ENCODE data around the gene FITM1.

Gene FITM1

GRCh38 chr14:24108336-24108874 lies 22.1 kb upstream of the FITM1 start:
- no peak overlapping the region for H3K14ac ChIP-seq (ENCODE audit: low read length in 2 of 2)
- H3K4me1 ChIP-seq (ENCODE audit: control insufficient read depth, insufficient read depth, low read depth, low read length): no peaks in the 10 kb centered on the region
- H3K9ac ChIP-seq (ENCODE audit: low read length): peak overlapping the region; percentile 25
- H2BK120ac ChIP-seq (ENCODE audit: low read depth, low read length): no peak overlapping the region
- H3K79me1 ChIP-seq (replicated peaks; ENCODE audit: low read length, poor library complexity, severe bottlenecking): peaks cover 1% of the 10 kb centered on the region
- H2BK5ac ChIP-seq (ENCODE audit: low read depth, low read length, poor library complexity, severe bottlenecking): no peak overlapping the region
- no peak overlapping the region for H3K18ac ChIP-seq (ENCODE audit: low read depth in 1 of 2, low read length in 2 of 2)
- no peak for DNase-seq
- no peak overlapping the region for H2BK12ac ChIP-seq (ENCODE audit: low read length in 2 of 2)
- 63% methylated on average over 4 of the region's 5 CpGs for WGBS
- H2AFZ ChIP-seq (ENCODE audit: low read depth, low read length): no peak overlapping the region
- H3K9me3 ChIP-seq (ENCODE audit: control insufficient read depth, low read length): no peaks in the 10 kb centered on the region
- H3K23ac ChIP-seq (ENCODE audit: low read length in 2 of 2): no peak overlapping the region
- no peak overlapping the region for H4K91ac ChIP-seq (ENCODE audit: low read length)
- H3K4me3 ChIP-seq (ENCODE audit: insufficient read depth in 1 of 2, low read depth in 1 of 2, low read length in 2 of 2): no peak overlapping the region
- H3K4me2 ChIP-seq (ENCODE audit: low read length, poor library complexity, severe bottlenecking): no peak overlapping the region
- no peak overlapping the region for H2AK5ac ChIP-seq (ENCODE audit: low read length, severe bottlenecking)
- H3K36me3 ChIP-seq (ENCODE audit: control insufficient read depth in 1 of 2, insufficient read depth in 2 of 2, low read depth in 1 of 2, low read length in 2 of 2): peaks cover 4 to 5% of the 10 kb centered on the region in 2 experiments
- no peak overlapping the region for H2BK15ac ChIP-seq (ENCODE audit: low read depth, poor library complexity, severe bottlenecking)
- no peak overlapping the region for H4K8ac ChIP-seq (ENCODE audit: low read length)
- no peak overlapping the region for H3K4ac ChIP-seq (ENCODE audit: low read depth in 1 of 2, low read length in 2 of 2)
- no peak overlapping the region for H3K27ac ChIP-seq (ENCODE audit: low read length, poor library complexity, severe bottlenecking)
- no peaks in the 10 kb centered on the region for H3K27me3 ChIP-seq (ENCODE audit: control insufficient read depth in 1 of 2, insufficient read depth in 1 of 2, low read length in 2 of 2)

- Histone ChIP-seq H3K4me3 (ENCODE audit: insufficient read depth in 1 of 2, low read depth in 1 of 2, low read length in 2 of 2) (no peak overlapping the region), H3K9ac (ENCODE audit: low read length) (no peak overlapping the region), H3K23ac (ENCODE audit: low read length in 2 of 2) (no peak overlapping the region), H2AK5ac (ENCODE audit: low read length, severe bottlenecking) (no peak overlapping the region), H2BK120ac (ENCODE audit: low read depth, low read length) (no peak overlapping the region), H3K36me3 (ENCODE audit: control insufficient read depth in 1 of 2, insufficient read depth in 2 of 2, low read depth in 1 of 2, low read length in 2 of 2) (no peaks in the 10 kb centered on the region), H3K14ac (ENCODE audit: low read length in 2 of 2) (no peak overlapping the region), H3K4me2 (ENCODE audit: low read length, poor library complexity, severe bottlenecking) (no peak overlapping the region), H2BK5ac (ENCODE audit: low read depth, low read length, poor library complexity, severe bottlenecking) (no peak overlapping the region), H2BK15ac (ENCODE audit: low read depth, poor library complexity, severe bottlenecking) (no peak overlapping the region), H3K4ac (ENCODE audit: low read depth in 1 of 2, low read length in 2 of 2) (no peak overlapping the region), H3K9me3 (ENCODE audit: control insufficient read depth, low read length) (no peaks in the 10 kb centered on the region), H3K27ac (ENCODE audit: low read length, poor library complexity, severe bottlenecking) (no peak overlapping the region), H3K4me1 (ENCODE audit: control insufficient read depth, insufficient read depth, low read depth, low read length) (no peaks in the 10 kb centered on the region), H4K8ac (ENCODE audit: low read length) (no peak overlapping the region), H3K79me1 (replicated peaks; ENCODE audit: low read length, poor library complexity, severe bottlenecking) (peaks cover 1% of the 10 kb centered on the region), H2AFZ (ENCODE audit: low read depth, low read length) (no peak overlapping the region), H4K91ac (ENCODE audit: low read length) (no peak overlapping the region), H3K18ac (ENCODE audit: low read depth in 1 of 2, low read length in 2 of 2) (no peak overlapping the region), H2BK12ac (ENCODE audit: low read length in 2 of 2) (no peak overlapping the region), H3K27me3 (ENCODE audit: control insufficient read depth in 1 of 2, insufficient read depth in 1 of 2, low read length in 2 of 2) (no peaks in the 10 kb centered on the region)
- DNase-seq: no peak
- 90% methylated on average over 7 of the region's 9 CpGs for WGBS
Measured at GRCh38 chr14:24110060-24110459, 20.4 kb upstream of the FITM1 start.

GRCh38 chr14:24110523-24110922 lies 19.9 kb upstream of the FITM1 start:
- H2BK12ac ChIP-seq (ENCODE audit: low read length in 2 of 2): no peak overlapping the region
- no peak overlapping the region for H2AK5ac ChIP-seq (ENCODE audit: low read length, severe bottlenecking)
- no peak overlapping the region for H2AFZ ChIP-seq (ENCODE audit: low read depth, low read length)
- H3K4ac ChIP-seq (ENCODE audit: low read depth in 1 of 2, low read length in 2 of 2): no peak overlapping the region
- H3K36me3 ChIP-seq (ENCODE audit: control insufficient read depth in 1 of 2, insufficient read depth in 2 of 2, low read depth in 1 of 2, low read length in 2 of 2): no peaks in the 10 kb centered on the region
- no peak overlapping the region for H3K23ac ChIP-seq (ENCODE audit: low read length in 2 of 2)
- H3K4me1 ChIP-seq (ENCODE audit: control insufficient read depth, insufficient read depth, low read depth, low read length): peaks cover 2% of the 10 kb centered on the region
- 86% methylated on average over 1 of the region's 1 CpG for WGBS
- no peak for DNase-seq
- no peak overlapping the region for H3K4me2 ChIP-seq (ENCODE audit: low read length, poor library complexity, severe bottlenecking)
- H2BK15ac ChIP-seq (ENCODE audit: low read depth, poor library complexity, severe bottlenecking): no peak overlapping the region
- H2BK120ac ChIP-seq (ENCODE audit: low read depth, low read length): no peak overlapping the region
- no peak overlapping the region for H3K4me3 ChIP-seq (ENCODE audit: insufficient read depth in 1 of 2, low read depth in 1 of 2, low read length in 2 of 2)
- H2BK5ac ChIP-seq (ENCODE audit: low read depth, low read length, poor library complexity, severe bottlenecking): no peak overlapping the region
- no peak overlapping the region for H3K9ac ChIP-seq (ENCODE audit: low read length)
- H4K91ac ChIP-seq (ENCODE audit: low read length): no peak overlapping the region
- no peak overlapping the region for H4K8ac ChIP-seq (ENCODE audit: low read length)
- no peaks in the 10 kb centered on the region for H3K9me3 ChIP-seq (ENCODE audit: control insufficient read depth, low read length)
- H3K79me1 ChIP-seq (replicated peaks; ENCODE audit: low read length, poor library complexity, severe bottlenecking): peaks cover 3% of the 10 kb centered on the region
- no peak overlapping the region for H3K27ac ChIP-seq (ENCODE audit: low read length, poor library complexity, severe bottlenecking)
- no peak overlapping the region for H3K14ac ChIP-seq (ENCODE audit: low read length in 2 of 2)
- no peak overlapping the region for H3K18ac ChIP-seq (ENCODE audit: low read depth in 1 of 2, low read length in 2 of 2)
- no peaks in the 10 kb centered on the region for H3K27me3 ChIP-seq (ENCODE audit: control insufficient read depth in 1 of 2, insufficient read depth in 1 of 2, low read length in 2 of 2)

GRCh38 chr14:24113379-24113800 lies 17.1 kb upstream of the FITM1 start:
- Histone ChIP-seq H2AFZ (ENCODE audit: low read depth, low read length) (no peak overlapping the region), H3K79me1 (replicated peaks; ENCODE audit: low read length, poor library complexity, severe bottlenecking) (peaks cover 24% of the 10 kb centered on the region), H2AK5ac (ENCODE audit: low read length, severe bottlenecking) (peak overlapping the region; percentile 49), H3K27ac (ENCODE audit: low read length, poor library complexity, severe bottlenecking) (peak overlapping the region; percentile 98), H3K4me1 (ENCODE audit: control insufficient read depth, insufficient read depth, low read depth, low read length) (peaks cover 7% of the 10 kb centered on the region), H2BK15ac (ENCODE audit: low read depth, poor library complexity, severe bottlenecking) (no peak overlapping the region), H4K91ac (ENCODE audit: low read length) (peak overlapping the region; percentile 97), H3K4me3 (ENCODE audit: insufficient read depth in 1 of 2, low read depth in 1 of 2, low read length in 2 of 2) (peak overlapping the region; percentile 72 to 91), H3K9ac (ENCODE audit: low read length) (peak overlapping the region; percentile 97), H4K8ac (ENCODE audit: low read length) (peak overlapping the region; percentile 96), H2BK12ac (ENCODE audit: low read length in 2 of 2) (peak overlapping the region; percentile 40 to 59), H3K36me3 (ENCODE audit: control insufficient read depth in 1 of 2, insufficient read depth in 2 of 2, low read depth in 1 of 2, low read length in 2 of 2) (peaks cover 12 to 16% of the 10 kb centered on the region in 2 experiments), H3K9me3 (ENCODE audit: control insufficient read depth, low read length) (no peaks in the 10 kb centered on the region), H3K27me3 (ENCODE audit: control insufficient read depth in 1 of 2, insufficient read depth in 1 of 2, low read length in 2 of 2) (no peaks in the 10 kb centered on the region), H2BK120ac (ENCODE audit: low read depth, low read length) (peak overlapping the region; percentile 61), H3K23ac (ENCODE audit: low read length in 2 of 2) (peak overlapping the region in 1 of 2 experiments; percentile 16), H3K4me2 (ENCODE audit: low read length, poor library complexity, severe bottlenecking) (peak overlapping the region; percentile 83), H3K14ac (ENCODE audit: low read length in 2 of 2) (no peak overlapping the region), H3K18ac (ENCODE audit: low read depth in 1 of 2, low read length in 2 of 2) (peak overlapping the region; percentile 80 to 98), H3K4ac (ENCODE audit: low read depth in 1 of 2, low read length in 2 of 2) (peak overlapping the region; percentile 85 to 95), H2BK5ac (ENCODE audit: low read depth, low read length, poor library complexity, severe bottlenecking) (peak overlapping the region; percentile 59)
- 19% methylated on average over 15 of the region's 15 CpGs for WGBS
- DNase-seq: no peak
